DOHH2 (cell line): ENCODE data around the gene ZNF408.

Experiments used
- H3F3A ChIP-seq: fragments of 200-600 bp; sonication (generic), shearing (Covaris generic); 2 replicates; pipeline ENCODE4 v1.6.0; 2016; ENCODE audit warnings: antibody characterized with exemption, mild to moderate bottlenecking; ENCODE audit not compliant: control insufficient read depth, insufficient read depth
- H3K27ac ChIP-seq: fragments of 200-600 bp; sonication (generic); 2 replicates; pipeline ENCODE4 v1.5.1; 2014; ENCODE audit warnings: low read depth, mild to moderate bottlenecking, low read length, moderate library complexity
- H3K27me3 ChIP-seq: fragments of 200-600 bp; sonication (generic); 2 replicates; pipeline ENCODE4 v1.6.1; 2014; ENCODE audit warnings: mild to moderate bottlenecking, low read length, mixed read lengths; ENCODE audit not compliant: control insufficient read depth
- H3K36me3 ChIP-seq: fragments of 200-600 bp; sonication (generic); 2 replicates; pipeline ENCODE4 v1.6.1; 2014; ENCODE audit warnings: mild to moderate bottlenecking, low read length, moderate library complexity, mixed read lengths; ENCODE audit not compliant: control insufficient read depth
- H3K4me1 ChIP-seq: fragments of 200-600 bp; sonication (generic); 2 replicates; pipeline ENCODE4 v1.6.1; 2014; ENCODE audit warnings: mild to moderate bottlenecking, low read length, mixed read lengths; ENCODE audit not compliant: control insufficient read depth
- H3K4me2 ChIP-seq: fragments of 200-600 bp; sonication (generic); 2 replicates; pipeline ENCODE4 v1.6.0; 2014; ENCODE audit warnings: mild to moderate bottlenecking, low read length, moderate library complexity
- H3K4me3 ChIP-seq: fragments of 200-600 bp; sonication (generic); 2 replicates; pipeline ENCODE4 v1.5.1; 2014; ENCODE audit warnings: mild to moderate bottlenecking, low read length, mixed read lengths
- H3K79me2 ChIP-seq: fragments of 200-600 bp; sonication (generic); 2 replicates; pipeline ENCODE4 v1.6.1; 2014; ENCODE audit warnings: mild to moderate bottlenecking, low read length, mixed read lengths; ENCODE audit not compliant: control insufficient read depth
- H3K9me2 ChIP-seq: fragments of 200-600 bp; sonication (generic); replicated peaks from 2 replicates; pipeline ENCODE4 v1.6.1; 2014; ENCODE audit warnings: mild to moderate bottlenecking, low read length, mixed read lengths; ENCODE audit not compliant: control insufficient read depth
- H3K9me3 ChIP-seq: fragments of 200-600 bp; sonication (generic); 2 replicates; pipeline ENCODE4 v1.6.1; 2014; ENCODE audit warnings: antibody characterized with exemption, low read length, mixed read lengths; ENCODE audit not compliant: control insufficient read depth, insufficient read depth
- H4K20me1 ChIP-seq: fragments of 200-600 bp; sonication (generic); 2 replicates; pipeline ENCODE4 v1.6.0; 2014; ENCODE audit warnings: low read depth, mild to moderate bottlenecking, antibody characterized with exemption, low read length, moderate library complexity; ENCODE audit not compliant: control insufficient read depth, insufficient read depth
- CTCF ChIP-seq: fragments of 200-600 bp; sonication (generic); IDR thresholded peaks from one replicate; pipeline ENCODE4 v1.5.1; 2014; ENCODE audit warnings: antibody characterized with exemption, mild to moderate bottlenecking, low read depth, low read length; ENCODE audit not compliant: poor library complexity, severe bottlenecking
- EZH2phosphoT487 ChIP-seq: fragments of 200-600 bp; sonication (generic); IDR thresholded peaks from 2 replicates; pipeline ENCODE4 v1.6.1; 2017; ENCODE audit warnings: borderline replicate concordance, mild to moderate bottlenecking, antibody characterized with exemption, low read length, moderate library complexity, mixed read lengths

Gene ZNF408

GRCh38 chr11:46680164-46680760 is 20.6 kb upstream of the ZNF408 start:
- Histone ChIP-seq H3K27ac (no peak overlapping the region), H3K9me3 (no peaks in the 10 kb centered on the region), H3K4me3 (no peak overlapping the region), H3K9me2 (no peaks in the 10 kb centered on the region), H3K27me3 (no peaks in the 10 kb centered on the region), H3K36me3 (peaks cover 37% of the 10 kb centered on the region), H3K4me1 (peaks cover 17% of the 10 kb centered on the region), H3K79me2 (no peaks in the 10 kb centered on the region), H3K4me2 (no peak overlapping the region), H3F3A (no peaks in the 10 kb centered on the region), H4K20me1 (no peaks in the 10 kb centered on the region)
- no peak for TF ChIP-seq CTCF
- TF ChIP-seq EZH2phosphoT487: no peak

GRCh38 chr11:46680815-46681214 is 20.0 kb upstream of the ZNF408 start:
- Histone ChIP-seq H3K36me3 (peaks cover 32% of the 10 kb centered on the region), H3K4me3 (no peak overlapping the region), H4K20me1 (no peaks in the 10 kb centered on the region)

GRCh38 chr11:46681814-46682213 is 19.0 kb upstream of the ZNF408 start:
- Histone ChIP-seq H3F3A (no peaks in the 10 kb centered on the region), H3K9me3 (no peaks in the 10 kb centered on the region), H4K20me1 (no peaks in the 10 kb centered on the region), H3K4me3 (no peak overlapping the region), H3K4me1 (peaks cover 5% of the 10 kb centered on the region), H3K9me2 (no peaks in the 10 kb centered on the region), H3K27me3 (no peaks in the 10 kb centered on the region), H3K79me2 (no peaks in the 10 kb centered on the region), H3K36me3 (peaks cover 35% of the 10 kb centered on the region), H3K4me2 (no peak overlapping the region), H3K27ac (no peak overlapping the region)
- TF ChIP-seq CTCF: no peak
- TF ChIP-seq EZH2phosphoT487: no peak

More at GRCh38 chr11:46680815-46681214, 20.0 kb upstream of the ZNF408 start:
- no peaks in the 10 kb centered on the region for H3K27me3 ChIP-seq
- no peaks in the 10 kb centered on the region for H3K9me2 ChIP-seq
- H3K4me2 ChIP-seq: no peak overlapping the region
- peaks cover 12% of the 10 kb centered on the region for H3K4me1 ChIP-seq
- no peaks in the 10 kb centered on the region for H3K79me2 ChIP-seq
- no peaks in the 10 kb centered on the region for H3K9me3 ChIP-seq
- TF ChIP-seq EZH2phosphoT487: no peak
- TF ChIP-seq CTCF: no peak
- no peaks in the 10 kb centered on the region for H3F3A ChIP-seq
- no peak overlapping the region for H3K27ac ChIP-seq
